CD14-positive monocyte (primary cell): ENCODE data around the gene SPTAN1. TPM values are rescaled to one million over a fixed set of nuclear protein-coding genes. Genes with fewer than 3 reads are reported as not detected.

Source experiments
- DNase-seq, 3 donors: peaks; one replicate each; pipeline ENCODE4 v3.0.0-alpha.2; 2011 to 2022
- H2AFZ ChIP-seq: 2 replicates; pipeline ENCODE4 v1.6.0; 2012; ENCODE audit warnings: mild to moderate bottlenecking, low read depth, low read length, inconsistent platforms; ENCODE audit not compliant: insufficient read depth, poor library complexity, severe bottlenecking
- H3K27ac ChIP-seq, 2 donors: 1 replicate in 1 of 2; 2 replicates in 1 of 2; pipeline ENCODE4 v1.5.1; 2012 to 2013; ENCODE audit warnings: low read length in 2 of 2, control low read depth in 1 of 2, inconsistent platforms in 1 of 2, low read depth in 1 of 2, mild to moderate bottlenecking in 1 of 2
- H3K27me3 ChIP-seq, 2 donors: one replicate each; pipeline versions ENCODE4 v1.6.0 to v1.6.1; 2011 to 2013; ENCODE audit warnings: low read length in 2 of 2; ENCODE audit not compliant: control insufficient read depth in 2 of 2, insufficient read depth in 2 of 2
- H3K36me3 ChIP-seq, 2 donors: replicated peaks in 1 of 2; 1 replicate in 1 of 2; 2 replicates in 1 of 2; pipeline versions ENCODE4 v1.5.1 to v1.6.1; 2012 to 2013; ENCODE audit warnings: low read length in 2 of 2, control low read depth in 1 of 2, inconsistent platforms in 1 of 2, mild to moderate bottlenecking in 1 of 2; ENCODE audit not compliant: insufficient read depth in 2 of 2, control insufficient read depth in 1 of 2
- H3K4me1 ChIP-seq, 2 donors: 1 replicate in 1 of 2; 2 replicates in 1 of 2; pipeline versions ENCODE4 v1.5.1 to v1.6.1; 2012 to 2013; ENCODE audit warnings: low read length in 2 of 2, control low read depth in 1 of 2, inconsistent platforms in 1 of 2, mild to moderate bottlenecking in 1 of 2, moderate library complexity in 1 of 2; ENCODE audit not compliant: insufficient read depth in 2 of 2, control insufficient read depth in 1 of 2
- H3K4me2 ChIP-seq: replicated peaks from 2 replicates; pipeline ENCODE3; 2012; ENCODE audit warnings: low read length, moderate library complexity, mild to moderate bottlenecking; ENCODE audit not compliant: poor library complexity, severe bottlenecking; ENCODE audit errors: extremely low read depth
- H3K4me3 ChIP-seq, 3 experiments: fragments of 200-600 bp in 1 of 3; sonication (generic) in 1 of 3; replicated peaks in 1 of 3; 1 replicate in 2 of 3; 2 replicates in 1 of 3; pipeline ENCODE4 v1.5.1; 2011 to 2013; ENCODE audit warnings: low read length in 3 of 3, mild to moderate bottlenecking in 3 of 3, control low read depth in 2 of 3, low read depth in 2 of 3, inconsistent platforms in 1 of 3, moderate library complexity in 1 of 3
- H3K79me2 ChIP-seq: 2 replicates; pipeline ENCODE4 v1.6.0; 2012; ENCODE audit warnings: mild to moderate bottlenecking, control low read depth, inconsistent platforms, low read length, moderate library complexity; ENCODE audit not compliant: insufficient read depth
- H3K9ac ChIP-seq: 2 replicates; pipeline ENCODE4 v1.6.0; 2017; ENCODE audit warnings: low read length, mild to moderate bottlenecking; ENCODE audit not compliant: insufficient read depth, poor library complexity, severe bottlenecking
- H3K9me3 ChIP-seq, 2 donors: replicated peaks in 1 of 2; 1 replicate in 1 of 2; 2 replicates in 1 of 2; pipeline versions ENCODE4 v1.5.1 to v1.6.1; 2012 to 2013; ENCODE audit warnings: low read length in 2 of 2, control low read depth in 1 of 2; ENCODE audit not compliant: control insufficient read depth in 1 of 2, insufficient read depth in 1 of 2
- H4K20me1 ChIP-seq: 2 replicates; pipeline ENCODE4 v1.6.0; 2012; ENCODE audit warnings: mild to moderate bottlenecking, low read length, control low read depth, moderate library complexity; ENCODE audit not compliant: insufficient read depth
- H3K27ac Mint-ChIP-seq, 7 donors: one replicate each; pipeline ENCODE4 v1.8.0; 2020; ENCODE audit warnings: mild to moderate bottlenecking in 7 of 7, mixed read lengths in 7 of 7, moderate library complexity in 6 of 7, inconsistent platforms in 2 of 7
- H3K27me3 Mint-ChIP-seq, 3 donors: one replicate each; pipeline ENCODE4 v1.8.0; 2021 to 2022; ENCODE audit warnings: low read depth in 3 of 3, mild to moderate bottlenecking in 3 of 3, mixed read lengths in 3 of 3, moderate library complexity in 3 of 3, inconsistent platforms in 1 of 3
- H3K36me3 Mint-ChIP-seq, 2 donors: one replicate each; pipeline ENCODE4 v1.8.0; 2020; ENCODE audit warnings: mixed read lengths in 2 of 2, inconsistent platforms in 1 of 2, mild to moderate bottlenecking in 1 of 2
- H3K4me1 Mint-ChIP-seq: one replicate; pipeline ENCODE4 v1.8.0; 2020; ENCODE audit warnings: mild to moderate bottlenecking, mixed read lengths
- H3K4me3 Mint-ChIP-seq, 2 donors: one replicate each; pipeline ENCODE4 v1.8.0; 2020; ENCODE audit warnings: mild to moderate bottlenecking in 2 of 2, mixed read lengths in 2 of 2, moderate library complexity in 1 of 2
- H3K9me3 Mint-ChIP-seq, 7 donors: one replicate each; pipeline ENCODE4 v1.8.0; 2020 to 2022; ENCODE audit warnings: mixed read lengths in 7 of 7, mild to moderate bottlenecking in 6 of 7, moderate library complexity in 6 of 7, inconsistent platforms in 2 of 7
- WGBS: methylation state at CpG from one replicate; pipeline ENCODE4 v1.1.5; 2013; ENCODE audit warnings: missing lambda C conversion rate; ENCODE audit not compliant: insufficient coverage; 5-methylcytosine and 5-hydroxymethylcytosine counted together
- intact Hi-C, 2 donors: fragments of 100-400 bp; cut with micrococcal nuclease; formaldehyde crosslinking; loops; one replicate each; pipeline versions ENCODE4 v1.15.0 to v1.15.1; 2023
- polyA plus RNA-seq, 3 donors: library from polyadenylated mRNA; depleted of rRNA in 1 of 3; unstranded in 2 of 3; stranded (reverse) in 1 of 3; fragments of 300-500 nt in 2 of 3; fragments of >200 nt in 1 of 3; fragmentation: Illumina TruSeq in 2 of 3; gene quantifications; 1 replicate in 2 of 3; 2 replicates in 1 of 3; pipeline ENCODE4 v1.2.3, GENCODE V29; 2012 to 2021
- TF ChIP-seq, protein P1 (sequence below): fragments of 200-600 bp; IDR thresholded peaks from one replicate; pipeline ENCODE4 v1.8.0; 2022; ENCODE audit warnings: antibody characterized with exemption, mild to moderate bottlenecking

SPTAN1 gene
- polyA plus RNA-seq, 3 donors = 6.2 to 40.8 (median 8.5) TPM

DNA sequence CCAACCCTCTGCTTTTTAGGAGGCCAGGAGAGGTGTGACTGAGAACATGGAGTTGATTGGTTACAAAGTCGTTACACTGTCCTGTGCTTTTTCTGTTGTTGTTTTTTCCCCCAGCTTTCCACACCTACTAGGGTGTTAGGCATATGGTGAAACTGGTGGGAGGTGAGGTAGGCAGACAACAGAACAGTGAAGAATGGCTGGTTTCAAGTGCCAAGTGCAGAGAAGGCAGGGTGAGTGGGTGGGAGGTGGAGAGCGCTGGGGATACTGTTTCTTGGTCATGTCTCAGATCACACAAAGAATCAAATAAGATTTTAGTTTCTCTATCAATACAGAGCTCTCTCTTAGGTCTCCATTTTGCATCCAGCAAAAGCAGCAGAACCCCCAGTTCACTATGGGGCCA lies 2.2 kb upstream of the SPTAN1 start:
- no peak overlapping the region for H3K4me2 ChIP-seq
- Mint-ChIP-seq H3K36me3 (no peaks in the 10 kb centered on the region), H3K27me3 (no peaks in the 10 kb centered on the region), H3K27ac (peak overlapping the region in 2 of 7 donors; percentile 4 to 9), H3K4me3 (no peak overlapping the region), H3K9me3 (peaks cover 0 to 3% (median 0%) of the 10 kb centered on the region in 7 donors), H3K4me1 (peaks cover 24% of the 10 kb centered on the region)
- no peaks in the 10 kb centered on the region for H3K9me3 ChIP-seq
- TF ChIP-seq, protein P1, sequence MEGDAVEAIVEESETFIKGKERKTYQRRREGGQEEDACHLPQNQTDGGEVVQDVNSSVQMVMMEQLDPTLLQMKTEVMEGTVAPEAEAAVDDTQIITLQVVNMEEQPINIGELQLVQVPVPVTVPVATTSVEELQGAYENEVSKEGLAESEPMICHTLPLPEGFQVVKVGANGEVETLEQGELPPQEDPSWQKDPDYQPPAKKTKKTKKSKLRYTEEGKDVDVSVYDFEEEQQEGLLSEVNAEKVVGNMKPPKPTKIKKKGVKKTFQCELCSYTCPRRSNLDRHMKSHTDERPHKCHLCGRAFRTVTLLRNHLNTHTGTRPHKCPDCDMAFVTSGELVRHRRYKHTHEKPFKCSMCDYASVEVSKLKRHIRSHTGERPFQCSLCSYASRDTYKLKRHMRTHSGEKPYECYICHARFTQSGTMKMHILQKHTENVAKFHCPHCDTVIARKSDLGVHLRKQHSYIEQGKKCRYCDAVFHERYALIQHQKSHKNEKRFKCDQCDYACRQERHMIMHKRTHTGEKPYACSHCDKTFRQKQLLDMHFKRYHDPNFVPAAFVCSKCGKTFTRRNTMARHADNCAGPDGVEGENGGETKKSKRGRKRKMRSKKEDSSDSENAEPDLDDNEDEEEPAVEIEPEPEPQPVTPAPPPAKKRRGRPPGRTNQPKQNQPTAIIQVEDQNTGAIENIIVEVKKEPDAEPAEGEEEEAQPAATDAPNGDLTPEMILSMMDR = no peak
- H3K9ac ChIP-seq = no peak overlapping the region
- intact Hi-C loops = loop anchor here in 1 of 2 donors (5.0 kb wide), 1 partner anchor 43 kb away; no protein-coding TSS in a partner anchor
- no peaks in the 10 kb centered on the region for H3K27me3 ChIP-seq
- H2AFZ ChIP-seq = peak overlapping the region; percentile 31
- H4K20me1 ChIP-seq = peaks cover 12% of the 10 kb centered on the region
- H3K27ac ChIP-seq = peak overlapping the region in 1 of 2 donors; percentile 50
- DNase-seq = no peak
- no CpG with 5 or more reads among the region's 2 CpGs for WGBS
- H3K4me3 ChIP-seq = no peak overlapping the region
- no peaks in the 10 kb centered on the region for H3K36me3 ChIP-seq
- peaks cover 25% of the 10 kb centered on the region for H3K79me2 ChIP-seq
- peaks cover 25 to 32% of the 10 kb centered on the region in 2 donors for H3K4me1 ChIP-seq

DNA sequence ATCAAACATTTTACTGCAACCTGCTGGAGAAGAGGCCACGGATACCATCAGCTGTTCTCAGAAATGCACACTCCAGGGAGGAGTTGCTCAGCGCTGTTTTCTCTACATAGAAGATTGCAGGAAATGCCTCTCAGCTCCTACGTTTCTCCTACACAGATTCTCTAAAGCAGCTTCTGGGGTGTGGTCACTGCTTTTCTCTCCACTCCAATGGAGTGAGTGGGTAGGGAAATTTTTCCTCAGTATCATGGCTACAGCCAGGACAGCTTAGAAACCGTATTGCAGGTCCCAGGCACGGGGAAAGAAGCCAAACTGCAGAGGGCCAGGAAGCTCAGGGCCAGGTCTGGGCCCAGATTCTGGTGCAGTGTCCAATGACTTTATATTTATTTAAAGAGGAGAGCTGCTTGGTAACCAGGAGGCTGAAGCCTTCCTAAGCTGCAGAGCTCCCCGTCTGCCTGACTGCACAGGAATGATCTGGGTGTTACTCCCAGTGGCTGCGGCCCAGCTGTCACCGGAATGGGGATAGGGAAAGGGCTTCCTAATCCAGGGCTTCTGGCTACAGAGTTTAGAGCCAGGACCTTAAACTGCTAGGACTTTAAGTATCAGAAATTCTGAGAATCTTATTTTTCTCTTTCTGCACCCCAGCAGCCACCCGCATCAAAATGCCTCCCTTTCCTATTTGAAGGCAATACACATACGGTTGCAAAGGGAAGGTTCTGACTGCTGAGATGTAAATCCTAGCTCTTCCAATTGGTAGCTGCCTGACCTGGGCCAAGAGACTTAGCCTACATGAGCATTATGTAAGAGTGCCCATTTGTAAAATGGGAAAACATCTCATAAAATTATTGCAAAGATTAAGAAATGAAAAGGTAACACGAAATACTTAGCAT lies 1.4 kb upstream of the SPTAN1 start:
- H3K9me3 Mint-ChIP-seq = peaks cover 0 to 3% (median 0%) of the 10 kb centered on the region in 7 donors
- no peaks in the 10 kb centered on the region for H3K27me3 ChIP-seq
- H3K4me3 ChIP-seq = peak overlapping the region in 1 of 3 experiments; percentile 90
- TF ChIP-seq, protein P1 = no peak
- peaks cover 12% of the 10 kb centered on the region for H4K20me1 ChIP-seq
- no peak overlapping the region for H3K9ac ChIP-seq
- H2AFZ ChIP-seq = peak overlapping the region; percentile 93
- H3K36me3 ChIP-seq = no peaks in the 10 kb centered on the region
- H3K4me3 Mint-ChIP-seq = peak overlapping the region; percentile 88 to 95
- H3K36me3 Mint-ChIP-seq = no peaks in the 10 kb centered on the region
- H3K27ac ChIP-seq = peak overlapping the region in 1 of 2 donors; percentile 80
- peaks cover 28% of the 10 kb centered on the region for H3K79me2 ChIP-seq
- intact Hi-C loops = loop anchor here in 1 of 2 donors (5.0 kb wide), 1 partner anchor 44 kb away; no protein-coding TSS in a partner anchor
- 83% methylated on average over 7 of the region's 11 CpGs for WGBS
- no peaks in the 10 kb centered on the region for H3K27me3 Mint-ChIP-seq
- H3K4me1 ChIP-seq = peaks cover 25 to 32% of the 10 kb centered on the region in 2 donors
- H3K4me1 Mint-ChIP-seq = peaks cover 24% of the 10 kb centered on the region
- peak overlapping the region in 5 of 7 donors; percentile 58 to 95 (median 90) for H3K27ac Mint-ChIP-seq
- no peak for DNase-seq
- peak overlapping the region; percentile 92 for H3K4me2 ChIP-seq
- no peaks in the 10 kb centered on the region for H3K9me3 ChIP-seq
